Amniotic stem cell (primary cell): ENCODE results near the gene KCNAB2.
"Not testable (repeated sequence)": the region's sequence is repeated elsewhere in the genome, so short reads cannot be mapped to it uniquely, and the experiment has no call there.

Experiments used
- DNase-seq: peaks from one replicate; lab custom pipeline; 2025; lab: John Stamatoyannopoulos, UW

Gene KCNAB2

GRCh38 chr1:6010554-6010953 is 35.1 kb upstream of the KCNAB2 start:
- DNase-seq: no peak

- no peak for DNase-seq
These were observed 34.3 kb upstream of the KCNAB2 start for GRCh38 chr1:6011161-6011945.

GRCh38 chr1:6011946-6012258 is 33.8 kb upstream of the KCNAB2 start:
- no peak for DNase-seq

GRCh38 chr1:6012529-6013318 is 33.0 kb upstream of the KCNAB2 start:
- no peak for DNase-seq

GRCh38 chr1:6013491-6013890 is 32.2 kb upstream of the KCNAB2 start:
- no peak for DNase-seq

GRCh38 chr1:6014130-6014999 is 31.3 kb upstream of the KCNAB2 start:
- DNase-seq: no peak

- no peak for DNase-seq
These were observed 29.4 kb upstream of the KCNAB2 start for GRCh38 chr1:6016191-6016865.

GRCh38 chr1:6017654-6018053 is 28.0 kb upstream of the KCNAB2 start:
- DNase-seq: not testable (repeated sequence)

- no peak for DNase-seq
These were observed 26.4 kb upstream of the KCNAB2 start for GRCh38 chr1:6019166-6019845.

- DNase-seq: no peak
These were observed 23.5 kb upstream of the KCNAB2 start for GRCh38 chr1:6022193-6022592.

- DNase-seq: no peak
These were observed 22.3 kb upstream of the KCNAB2 start for GRCh38 chr1:6023346-6023745.

- DNase-seq: no peak
These were observed 21.3 kb upstream of the KCNAB2 start for GRCh38 chr1:6024376-6024775.

GRCh38 chr1:6025269-6026094 is 20.2 kb upstream of the KCNAB2 start:
- no peak for DNase-seq

- DNase-seq: no peak
These were observed 19.4 kb upstream of the KCNAB2 start for GRCh38 chr1:6026095-6026809.

GRCh38 chr1:6027591-6027990 is 18.1 kb upstream of the KCNAB2 start:
- no peak for DNase-seq

- no peak for DNase-seq
These were observed 17.4 kb upstream of the KCNAB2 start for GRCh38 chr1:6028042-6028850.

GRCh38 chr1:6029351-6029750 is 16.3 kb upstream of the KCNAB2 start:
- no peak for DNase-seq

- no peak for DNase-seq
These were observed 15.6 kb upstream of the KCNAB2 start for GRCh38 chr1:6030132-6030531.
